ENCODE measurements around the gene IGSF21.
"Not testable (repeated sequence)": the region's sequence is repeated elsewhere in the genome, so short reads cannot be mapped to it uniquely, and the experiment has no call there.

Gene IGSF21

GRCh38 chr1:18413541-18414305 is 306.1 kb downstream of the IGSF21 start:
- no peak for DNase-seq
- intact Hi-C loops (cut with DNase I) = no loop called here

GRCh38 chr1:18414321-18414720 is 306.7 kb downstream of the IGSF21 start:
- intact Hi-C loops (cut with DNase I) = no loop called here
- no peak for DNase-seq

- no peak for DNase-seq
- intact Hi-C loops (cut with DNase I) = no loop called here
Observed at GRCh38 chr1:18414872-18415447, 307.4 kb downstream of the IGSF21 start.

- intact Hi-C loops (cut with DNase I) = no loop called here
Observed at GRCh38 chr1:18415448-18416027, 307.9 kb downstream of the IGSF21 start.

GRCh38 chr1:18416126-18416525 is 308.5 kb downstream of the IGSF21 start:
- DNase-seq; intact Hi-C loops (cut with DNase I): not testable (repeated sequence)

More at GRCh38 chr1:18415448-18416027, 307.9 kb downstream of the IGSF21 start:
- DNase-seq = no peak

GRCh38 chr1:18417316-18418269 is 310.0 kb downstream of the IGSF21 start:
- intact Hi-C loops (cut with DNase I) = no loop called here
- no peak for DNase-seq

GRCh38 chr1:18419113-18419844 is 311.7 kb downstream of the IGSF21 start:
- intact Hi-C loops (cut with DNase I) = no loop called here
- no peak for DNase-seq

GRCh38 chr1:18419845-18420184 is 312.2 kb downstream of the IGSF21 start:
- intact Hi-C loops (cut with DNase I) = no loop called here
- no peak for DNase-seq

GRCh38 chr1:18422076-18422777 is 314.6 kb downstream of the IGSF21 start:
- intact Hi-C loops (cut with DNase I) = no loop called here
- DNase-seq = no peak

GRCh38 chr1:18422954-18423353 is 315.4 kb downstream of the IGSF21 start:
- intact Hi-C loops (cut with DNase I) = no loop called here
- no peak for DNase-seq

GRCh38 chr1:18426580-18426979 is 319.0 kb downstream of the IGSF21 start:
- no peak for DNase-seq
- intact Hi-C loops (cut with DNase I) = no loop called here

All from head of caudate nucleus (tissue), 42 donors.